HG03175 (cell line): ENCODE data around the gene PLCB1.

ENCODE experiments used
- ATAC-seq: cut with Tn5 transposase; IDR thresholded peaks from one replicate; pipeline ENCODE4 v1.9.1; 2021; ENCODE audit warnings: mild to moderate bottlenecking, moderate library complexity; ENCODE audit not compliant: unreplicated experiment

The PLCB1 gene

GRCh38 chr20:8208226-8208625 lies 76.2 kb downstream of the PLCB1 start:
- ATAC-seq, result no peak

GRCh38 chr20:8209061-8209460 lies 77.0 kb downstream of the PLCB1 start:
- ATAC-seq, result peak; percentile 49

GRCh38 chr20:8210749-8211148 lies 78.7 kb downstream of the PLCB1 start:
- no peak for ATAC-seq

- no peak for ATAC-seq
Observed at GRCh38 chr20:8212286-8212685, 80.2 kb downstream of the PLCB1 start.

DNA sequence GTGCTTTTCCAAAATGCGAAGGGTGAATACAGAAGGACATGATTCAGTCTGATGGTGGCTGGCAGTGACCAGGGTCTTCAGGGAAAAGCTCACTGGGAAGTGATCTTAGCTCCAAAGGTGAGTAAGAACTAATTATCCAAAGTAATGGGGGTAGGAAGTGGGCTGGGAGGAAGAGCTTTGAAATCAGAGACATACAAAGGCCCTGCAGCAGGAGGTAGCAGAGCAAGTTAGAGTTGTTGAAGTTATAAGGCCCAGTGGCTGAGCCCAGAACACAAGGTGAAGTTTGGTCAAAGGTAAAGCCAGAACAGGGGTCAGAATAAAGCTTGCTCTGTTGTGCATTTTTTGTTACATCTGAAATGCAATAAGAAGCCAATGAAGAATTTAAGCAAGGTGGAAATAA lies 81.2 kb downstream of the PLCB1 start:
- no peak for ATAC-seq

DNA sequence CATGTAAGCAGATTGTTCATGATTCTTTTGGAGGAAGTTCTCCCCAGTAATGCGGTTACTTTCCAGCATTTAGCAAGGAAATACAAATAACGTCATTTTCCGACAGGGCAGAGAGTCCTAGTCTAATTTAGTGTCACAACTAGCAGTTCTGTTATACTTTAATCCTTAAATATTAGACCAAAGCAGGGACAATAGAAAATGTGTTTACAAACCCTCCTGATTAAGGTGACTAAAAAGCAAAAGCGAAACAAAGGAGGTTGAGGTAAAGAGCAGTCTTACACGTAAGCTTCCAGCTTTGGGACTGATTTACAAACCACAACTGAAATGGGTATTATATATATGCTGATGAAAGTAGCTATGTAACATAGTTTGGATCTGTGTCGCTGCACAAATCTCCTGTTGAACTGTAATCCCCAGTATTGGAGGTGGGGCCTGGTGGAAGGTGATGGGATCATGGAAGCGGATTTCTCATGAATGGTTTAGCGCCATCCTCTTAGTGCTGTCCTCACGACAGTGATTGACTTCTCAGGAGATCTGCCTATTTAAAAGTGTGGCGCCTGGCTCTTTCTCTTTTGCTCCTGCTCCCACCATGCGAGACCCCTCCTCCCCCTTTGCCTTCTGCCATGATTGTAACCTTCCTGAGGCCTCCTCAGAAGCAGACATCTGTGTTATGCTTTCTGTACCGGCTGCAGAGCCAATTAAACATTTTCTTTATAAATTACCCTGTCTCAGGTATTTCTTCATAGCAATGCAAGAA lies 81.9 kb downstream of the PLCB1 start:
- peak; percentile 84 for ATAC-seq

DNA sequence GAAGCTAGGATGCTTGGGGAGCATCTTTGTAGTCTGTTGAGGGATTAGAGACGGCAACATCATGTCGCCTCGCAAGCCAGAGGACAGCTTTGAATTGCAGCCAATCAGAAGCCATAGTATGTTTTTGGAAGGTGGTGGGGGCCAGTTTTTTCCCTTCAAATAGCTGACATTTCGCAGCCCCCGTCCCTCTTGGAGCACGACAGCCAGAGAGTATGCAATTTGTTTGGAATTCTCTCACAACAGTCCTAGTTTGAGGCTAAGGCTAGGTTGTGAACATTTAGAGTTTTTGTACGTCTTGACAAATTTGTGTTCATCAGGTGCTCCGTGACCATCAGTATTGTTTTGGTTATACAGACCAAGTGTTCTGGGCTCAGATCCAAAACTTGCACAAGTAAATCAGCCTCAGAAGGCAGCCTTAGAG lies 83.3 kb downstream of the PLCB1 start:
- ATAC-seq, result no peak

DNA sequence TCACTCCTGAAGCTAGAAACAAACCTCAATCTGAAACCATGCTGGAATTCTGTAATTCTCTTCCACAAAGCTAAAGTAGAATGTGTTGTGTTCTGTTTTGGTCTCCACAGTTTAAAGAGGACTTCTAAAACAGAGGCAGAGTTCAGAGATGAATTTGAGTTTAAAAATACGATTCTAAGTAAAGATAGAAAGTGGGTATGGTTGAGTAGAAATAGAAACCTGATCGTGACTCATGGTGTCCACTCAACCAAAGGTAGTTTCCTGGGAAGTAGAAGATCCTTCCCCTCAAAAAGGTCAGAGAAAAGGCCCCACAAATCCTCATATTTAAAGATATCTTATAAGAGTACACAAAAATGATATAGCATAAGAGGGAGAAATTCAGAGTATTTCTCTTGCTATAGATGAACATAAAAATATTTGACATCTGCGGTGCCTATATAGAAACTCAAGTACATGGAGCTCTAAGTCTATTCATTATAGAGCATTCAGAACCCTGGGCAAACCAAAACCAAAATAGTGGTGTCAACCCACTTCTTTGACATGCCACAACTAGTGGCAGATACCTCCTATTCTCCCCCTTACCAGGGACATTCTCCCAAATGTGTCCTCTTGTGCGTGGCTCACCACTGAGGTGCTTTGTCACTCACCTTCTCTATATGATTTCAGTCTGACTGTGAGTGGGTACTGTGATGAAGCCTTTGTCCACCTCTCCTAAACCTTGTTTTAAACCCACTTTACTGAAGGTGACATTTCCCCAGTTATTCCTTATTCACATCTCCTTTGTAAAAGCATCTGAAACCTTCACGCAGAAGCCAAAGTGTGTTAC lies 84.5 kb downstream of the PLCB1 start:
- ATAC-seq, result no peak

DNA sequence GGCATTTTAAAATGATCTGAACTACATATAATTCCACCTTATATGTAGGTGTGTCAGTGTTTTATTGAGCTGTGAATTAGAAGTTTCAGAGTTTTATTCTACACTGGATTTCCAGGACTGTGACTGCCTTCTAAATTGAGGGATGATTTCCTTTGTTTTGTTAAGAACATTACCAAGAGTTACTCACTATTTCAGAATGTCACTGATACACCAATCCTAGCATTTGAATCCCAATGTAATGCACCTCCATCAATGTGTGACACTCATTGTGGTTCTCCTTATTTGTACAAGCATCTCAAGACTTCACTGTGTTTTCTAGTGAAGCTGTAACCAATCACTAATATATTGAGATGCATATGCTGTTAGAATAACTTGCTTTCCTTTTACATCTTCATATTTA lies 86.8 kb downstream of the PLCB1 start:
- no peak for ATAC-seq

DNA sequence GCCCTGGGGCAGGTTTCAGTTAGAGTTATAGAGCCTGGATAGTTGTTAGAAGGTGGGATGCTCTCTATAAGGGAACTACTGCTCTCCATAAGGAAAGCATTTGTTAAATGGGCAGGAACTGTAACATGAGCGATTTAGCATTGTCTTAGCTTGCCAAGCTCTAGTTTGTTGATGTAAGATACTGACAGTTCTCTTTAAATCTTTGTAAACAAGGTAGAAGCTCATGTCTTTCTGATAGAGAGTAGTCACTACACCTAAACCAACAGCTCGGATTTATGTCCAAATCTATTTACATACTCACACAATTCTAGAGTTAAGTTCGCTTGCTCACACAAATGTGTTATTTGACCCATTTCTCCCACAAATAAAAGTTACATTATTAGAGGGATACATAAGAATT lies 87.3 kb downstream of the PLCB1 start:
- ATAC-seq, result no peak

GRCh38 chr20:8220716-8221115 lies 88.7 kb downstream of the PLCB1 start:
- ATAC-seq, result no peak

GRCh38 chr20:8221887-8222419 lies 89.9 kb downstream of the PLCB1 start:
- no peak for ATAC-seq

- no peak for ATAC-seq
Observed at GRCh38 chr20:8223091-8223870, 91.2 kb downstream of the PLCB1 start.

GRCh38 chr20:8225658-8226057 lies 93.6 kb downstream of the PLCB1 start:
- no peak for ATAC-seq

GRCh38 chr20:8226106-8226505 lies 94.0 kb downstream of the PLCB1 start:
- no peak for ATAC-seq

DNA sequence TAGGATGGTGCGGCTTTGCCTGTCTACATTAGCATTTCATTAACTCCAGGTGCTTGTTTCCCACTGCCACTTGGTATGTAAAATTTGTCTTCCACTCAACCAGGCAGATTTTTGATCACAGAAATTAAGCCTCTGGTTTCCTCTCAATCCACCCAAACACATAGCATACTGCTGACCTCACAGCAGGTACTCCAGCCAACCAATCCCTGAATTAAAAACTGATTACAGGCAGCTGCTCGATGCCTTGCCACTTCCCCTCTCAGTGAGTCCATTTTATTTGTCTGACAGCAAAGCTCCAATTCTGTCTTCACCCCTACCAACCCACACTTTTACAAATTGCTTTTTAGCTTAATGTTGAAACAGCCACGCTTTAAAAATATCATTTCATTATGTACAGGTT lies 95.2 kb downstream of the PLCB1 start:
- ATAC-seq, result no peak

DNA sequence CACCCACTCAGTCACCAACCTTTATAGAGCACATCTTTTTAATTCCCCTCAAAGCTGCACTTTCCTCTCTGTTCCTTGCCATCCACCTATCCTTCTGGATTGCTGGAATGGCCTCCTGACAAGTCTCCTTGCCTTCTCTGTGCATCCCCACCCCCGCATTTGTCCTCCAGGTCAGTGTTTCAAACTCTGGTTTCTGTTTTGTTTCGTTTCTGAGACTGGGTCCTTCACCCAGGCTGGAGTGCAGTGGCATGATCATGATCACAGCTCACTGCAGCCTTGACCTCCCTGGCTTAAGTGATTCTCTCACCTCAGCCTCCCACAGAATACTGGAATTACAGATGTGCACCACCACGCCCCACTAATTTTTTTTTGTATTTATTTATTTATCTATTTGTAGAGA lies 96.2 kb downstream of the PLCB1 start:
- no peak for ATAC-seq

DNA sequence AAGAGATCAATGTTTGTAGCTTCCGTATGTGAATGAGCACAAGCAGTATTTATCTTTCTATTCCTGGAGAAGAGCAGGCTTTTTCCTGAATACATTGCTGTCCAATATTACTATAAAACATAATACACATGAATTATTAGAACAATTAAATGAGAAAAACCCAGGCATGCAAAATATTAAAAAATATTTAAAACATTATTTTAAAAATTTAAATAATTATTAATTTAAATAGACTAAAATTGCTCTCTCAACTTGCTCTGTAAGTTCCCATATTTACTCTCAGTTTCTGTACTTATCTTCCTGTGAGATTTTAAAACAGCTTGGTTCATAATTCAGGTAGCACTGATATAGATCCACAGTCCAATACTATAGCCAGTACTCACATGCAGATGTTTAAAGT lies 97.0 kb downstream of the PLCB1 start:
- no peak for ATAC-seq

- no peak for ATAC-seq
Observed at GRCh38 chr20:8231038-8231437, 99.0 kb downstream of the PLCB1 start.

DNA sequence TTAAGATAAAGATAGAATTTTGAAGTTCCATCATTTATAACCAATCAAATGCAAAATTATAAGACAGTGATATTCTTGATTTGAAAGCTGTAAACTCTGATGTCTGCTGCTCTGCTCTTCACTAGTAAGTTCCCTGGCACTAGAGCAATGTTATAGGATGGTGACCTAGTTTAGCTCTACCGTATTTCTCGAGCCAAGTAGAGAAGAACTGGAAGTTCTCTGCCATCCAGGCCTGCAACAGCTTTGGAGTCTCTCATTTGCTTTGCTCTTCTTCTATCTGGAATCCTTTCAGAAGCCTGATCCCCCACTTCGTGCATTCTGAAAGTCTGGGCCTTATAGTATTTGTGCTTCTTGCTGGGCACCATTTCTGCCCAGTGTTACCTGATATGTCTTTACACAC lies 100.3 kb downstream of the PLCB1 start:
- ATAC-seq, result no peak

DNA sequence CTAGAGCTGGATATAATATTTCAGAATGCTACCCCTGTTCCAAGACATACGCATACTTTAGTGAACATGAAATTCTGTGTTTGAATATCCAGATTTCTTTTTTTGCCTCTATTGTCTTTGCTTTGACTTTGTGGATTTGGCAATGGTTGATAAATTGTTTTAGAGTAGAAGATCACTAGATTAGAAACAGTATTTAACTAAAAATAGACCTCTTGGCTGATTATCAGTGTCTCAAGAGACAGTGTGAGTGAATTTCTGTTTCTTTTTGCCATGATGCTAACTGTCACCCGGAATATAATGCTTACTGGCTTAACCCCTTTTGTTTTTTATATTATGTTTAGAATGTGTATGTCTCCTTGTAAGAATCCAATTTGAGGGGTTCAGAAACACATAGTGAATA lies 102.5 kb downstream of the PLCB1 start:
- no peak for ATAC-seq
